Right kidney (tissue), 9 donors: ENCODE data around the gene SYNM.
"Not testable (repeated sequence)": the region's sequence is repeated elsewhere in the genome, so short reads cannot be mapped to it uniquely, and the experiment has no call there.

ENCODE experiments used
- DNase-seq: peaks from one replicate; pipeline ENCODE4 v3.0.0-alpha.2; 2016
- long read RNA-seq, 8 donors: transcript quantifications; one replicate each; lab custom pipeline, GENCODE V29; 2026

Gene SYNM, protein sequence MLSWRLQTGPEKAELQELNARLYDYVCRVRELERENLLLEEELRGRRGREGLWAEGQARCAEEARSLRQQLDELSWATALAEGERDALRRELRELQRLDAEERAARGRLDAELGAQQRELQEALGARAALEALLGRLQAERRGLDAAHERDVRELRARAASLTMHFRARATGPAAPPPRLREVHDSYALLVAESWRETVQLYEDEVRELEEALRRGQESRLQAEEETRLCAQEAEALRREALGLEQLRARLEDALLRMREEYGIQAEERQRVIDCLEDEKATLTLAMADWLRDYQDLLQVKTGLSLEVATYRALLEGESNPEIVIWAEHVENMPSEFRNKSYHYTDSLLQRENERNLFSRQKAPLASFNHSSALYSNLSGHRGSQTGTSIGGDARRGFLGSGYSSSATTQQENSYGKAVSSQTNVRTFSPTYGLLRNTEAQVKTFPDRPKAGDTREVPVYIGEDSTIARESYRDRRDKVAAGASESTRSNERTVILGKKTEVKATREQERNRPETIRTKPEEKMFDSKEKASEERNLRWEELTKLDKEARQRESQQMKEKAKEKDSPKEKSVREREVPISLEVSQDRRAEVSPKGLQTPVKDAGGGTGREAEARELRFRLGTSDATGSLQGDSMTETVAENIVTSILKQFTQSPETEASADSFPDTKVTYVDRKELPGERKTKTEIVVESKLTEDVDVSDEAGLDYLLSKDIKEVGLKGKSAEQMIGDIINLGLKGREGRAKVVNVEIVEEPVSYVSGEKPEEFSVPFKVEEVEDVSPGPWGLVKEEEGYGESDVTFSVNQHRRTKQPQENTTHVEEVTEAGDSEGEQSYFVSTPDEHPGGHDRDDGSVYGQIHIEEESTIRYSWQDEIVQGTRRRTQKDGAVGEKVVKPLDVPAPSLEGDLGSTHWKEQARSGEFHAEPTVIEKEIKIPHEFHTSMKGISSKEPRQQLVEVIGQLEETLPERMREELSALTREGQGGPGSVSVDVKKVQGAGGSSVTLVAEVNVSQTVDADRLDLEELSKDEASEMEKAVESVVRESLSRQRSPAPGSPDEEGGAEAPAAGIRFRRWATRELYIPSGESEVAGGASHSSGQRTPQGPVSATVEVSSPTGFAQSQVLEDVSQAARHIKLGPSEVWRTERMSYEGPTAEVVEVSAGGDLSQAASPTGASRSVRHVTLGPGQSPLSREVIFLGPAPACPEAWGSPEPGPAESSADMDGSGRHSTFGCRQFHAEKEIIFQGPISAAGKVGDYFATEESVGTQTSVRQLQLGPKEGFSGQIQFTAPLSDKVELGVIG (N-terminal part only)
- long read RNA-seq, donor 1 = 0 reads
- long read RNA-seq, donor 2 = 0 reads
- long read RNA-seq, donor 3, full-length matches to known transcripts = 2 of 2 reads
- long read RNA-seq, donor 3, partial matches to known transcripts = 0 of 2 reads
- long read RNA-seq, donor 3, other reads (novel, unspliced or antisense) = 0 of 2 reads
- long read RNA-seq, donor 4 = 0 reads
- long read RNA-seq, donor 5 = 0 reads
- long read RNA-seq, donor 6 = 0 reads
- long read RNA-seq, donor 7 = 0 reads
- long read RNA-seq, donor 8, full-length matches to known transcripts = 1 of 1 reads
- long read RNA-seq, donor 8, partial matches to known transcripts = 0 of 1 reads
- long read RNA-seq, donor 8, other reads (novel, unspliced or antisense) = 0 of 1 reads

DNA sequence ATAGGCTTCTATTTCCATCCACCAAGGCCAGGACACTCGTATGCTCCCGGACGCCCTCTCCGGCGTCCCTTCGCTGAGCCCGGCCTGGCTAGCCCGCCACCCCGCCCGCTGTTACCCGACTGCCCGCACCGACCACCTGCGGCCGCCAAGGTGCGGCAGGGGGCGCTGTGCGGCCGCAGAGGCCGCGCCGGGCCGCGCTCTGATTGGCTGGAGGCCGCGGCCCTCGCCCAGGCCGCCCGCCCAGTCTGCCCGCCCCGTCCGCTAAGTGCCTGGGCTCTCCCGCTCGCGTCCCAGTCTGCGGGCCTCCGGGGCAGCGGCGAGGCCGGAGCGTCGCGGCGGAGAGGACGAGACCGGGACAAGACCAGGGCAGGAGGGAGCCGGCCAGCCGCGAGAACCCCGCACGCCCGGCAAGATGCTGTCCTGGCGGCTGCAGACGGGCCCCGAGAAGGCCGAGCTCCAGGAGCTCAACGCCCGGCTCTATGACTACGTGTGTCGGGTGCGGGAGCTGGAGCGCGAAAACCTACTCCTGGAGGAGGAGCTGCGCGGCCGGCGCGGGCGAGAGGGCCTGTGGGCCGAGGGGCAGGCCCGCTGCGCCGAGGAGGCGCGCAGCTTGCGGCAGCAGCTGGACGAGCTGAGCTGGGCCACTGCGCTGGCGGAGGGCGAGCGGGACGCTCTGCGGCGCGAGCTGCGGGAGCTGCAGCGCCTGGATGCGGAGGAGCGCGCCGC is at the start of gene SYNM:
SYNM (plus strand) TSS at position 293 of the 726 bp plus-strand sequence; CDS start at position 413, 120 bp downstream.
- peak; percentile 89 for DNase-seq

DNA sequence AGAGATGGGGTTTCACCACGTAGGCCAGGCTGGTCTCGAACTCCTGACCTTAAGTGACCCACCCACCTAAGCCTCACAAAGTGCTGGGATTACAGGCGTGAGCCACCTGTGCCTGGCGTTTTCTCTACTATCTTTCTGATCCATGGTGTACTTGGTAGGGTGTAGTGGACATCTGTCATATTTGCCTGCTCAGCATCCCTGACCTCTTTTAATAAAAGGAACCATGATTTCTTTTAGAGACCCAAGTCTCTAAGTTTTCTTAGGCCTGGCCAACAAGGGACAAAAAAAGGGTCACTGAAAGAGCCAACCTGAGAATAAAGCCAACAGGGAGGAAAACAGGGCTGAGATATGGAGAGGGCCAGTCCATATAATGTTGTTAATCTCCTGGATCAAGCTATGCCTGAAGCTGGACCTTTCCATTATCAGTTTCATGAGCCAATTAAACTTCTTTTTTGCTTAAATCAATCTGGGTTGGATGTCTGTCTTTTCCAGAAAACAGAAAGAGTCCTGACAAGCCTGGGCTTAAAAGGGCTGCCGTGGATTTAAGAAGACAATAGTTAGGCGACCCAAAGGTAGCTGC is 49.2 kb upstream of the SYNM start:
- no peak for DNase-seq

DNA sequence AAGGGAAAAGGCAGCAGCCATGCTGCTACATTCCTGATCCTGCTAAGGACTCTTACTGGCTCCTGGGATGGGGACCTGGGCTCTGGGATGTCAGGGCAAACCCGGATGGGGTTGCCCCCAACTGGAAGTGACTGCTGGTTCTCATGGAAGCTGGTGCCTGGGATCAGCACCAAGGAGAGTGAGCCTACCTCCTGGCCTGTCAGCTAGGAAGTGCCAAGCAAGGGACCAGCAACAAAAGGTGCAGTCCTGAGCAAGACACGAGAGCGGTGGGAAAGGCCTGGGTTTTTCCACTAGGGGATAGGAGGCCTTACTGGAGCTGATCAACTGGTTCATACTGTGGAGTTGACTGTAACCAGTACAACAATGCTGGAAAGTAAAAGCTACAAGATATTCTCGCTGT is 47.9 kb upstream of the SYNM start:
- no peak for DNase-seq

DNA sequence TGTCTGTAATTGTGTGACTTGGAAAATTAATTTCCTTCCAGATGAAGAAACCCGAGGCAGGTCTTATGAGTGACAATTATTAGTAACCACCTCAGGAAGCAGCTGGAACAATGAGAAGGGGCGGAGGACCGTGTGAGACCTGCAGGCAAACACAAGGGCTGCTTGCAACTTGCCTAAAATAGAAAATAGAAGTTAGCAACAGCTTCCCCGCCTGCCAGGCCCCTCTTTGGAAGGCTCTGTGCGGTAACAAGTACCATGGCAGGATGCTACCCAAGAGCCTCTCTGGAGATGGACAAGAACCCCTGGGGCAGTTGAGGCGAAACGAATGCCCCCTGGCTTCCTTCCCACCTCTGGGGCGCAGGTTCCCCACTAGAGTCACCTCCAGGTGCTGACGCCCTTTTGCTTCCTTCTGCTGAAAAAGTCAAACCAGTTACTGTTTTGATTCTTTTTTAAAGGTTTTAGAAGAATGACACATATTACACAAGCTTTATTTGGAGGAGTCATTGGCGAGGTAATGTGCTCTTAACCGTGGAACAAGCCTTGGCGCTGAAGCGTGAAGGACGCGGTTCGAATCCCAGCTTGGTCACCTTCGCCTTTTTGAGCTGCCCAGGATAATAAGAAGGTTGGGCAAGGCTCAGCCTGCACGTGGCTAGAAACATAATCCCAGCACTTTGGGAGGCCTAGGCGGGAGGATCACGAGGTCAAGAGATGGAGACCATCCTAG is 47.0 kb upstream of the SYNM start:
- no peak for DNase-seq

DNA sequence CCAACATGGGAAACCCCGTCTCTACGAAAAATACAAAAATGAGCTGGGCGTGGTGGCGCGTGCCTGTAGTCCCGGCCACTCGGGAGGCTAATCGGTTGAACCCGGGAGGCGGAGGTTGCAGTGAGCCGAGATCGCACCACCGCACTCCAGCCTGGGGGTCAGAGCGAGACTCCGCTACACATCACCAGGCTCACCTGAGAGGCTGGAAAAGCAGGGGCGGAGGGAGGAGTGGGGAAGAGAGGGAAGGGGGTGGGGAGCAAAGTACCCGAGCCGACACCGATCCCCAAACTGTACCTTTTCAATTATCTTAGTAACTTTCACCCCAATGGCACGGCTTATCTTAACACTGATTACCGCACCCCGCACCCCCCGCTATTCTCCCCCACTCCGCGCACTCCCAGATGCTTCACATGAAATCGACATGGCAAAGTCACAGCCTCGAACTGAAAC is 46.4 kb upstream of the SYNM start:
- DNase-seq = peak; percentile 46

DNA sequence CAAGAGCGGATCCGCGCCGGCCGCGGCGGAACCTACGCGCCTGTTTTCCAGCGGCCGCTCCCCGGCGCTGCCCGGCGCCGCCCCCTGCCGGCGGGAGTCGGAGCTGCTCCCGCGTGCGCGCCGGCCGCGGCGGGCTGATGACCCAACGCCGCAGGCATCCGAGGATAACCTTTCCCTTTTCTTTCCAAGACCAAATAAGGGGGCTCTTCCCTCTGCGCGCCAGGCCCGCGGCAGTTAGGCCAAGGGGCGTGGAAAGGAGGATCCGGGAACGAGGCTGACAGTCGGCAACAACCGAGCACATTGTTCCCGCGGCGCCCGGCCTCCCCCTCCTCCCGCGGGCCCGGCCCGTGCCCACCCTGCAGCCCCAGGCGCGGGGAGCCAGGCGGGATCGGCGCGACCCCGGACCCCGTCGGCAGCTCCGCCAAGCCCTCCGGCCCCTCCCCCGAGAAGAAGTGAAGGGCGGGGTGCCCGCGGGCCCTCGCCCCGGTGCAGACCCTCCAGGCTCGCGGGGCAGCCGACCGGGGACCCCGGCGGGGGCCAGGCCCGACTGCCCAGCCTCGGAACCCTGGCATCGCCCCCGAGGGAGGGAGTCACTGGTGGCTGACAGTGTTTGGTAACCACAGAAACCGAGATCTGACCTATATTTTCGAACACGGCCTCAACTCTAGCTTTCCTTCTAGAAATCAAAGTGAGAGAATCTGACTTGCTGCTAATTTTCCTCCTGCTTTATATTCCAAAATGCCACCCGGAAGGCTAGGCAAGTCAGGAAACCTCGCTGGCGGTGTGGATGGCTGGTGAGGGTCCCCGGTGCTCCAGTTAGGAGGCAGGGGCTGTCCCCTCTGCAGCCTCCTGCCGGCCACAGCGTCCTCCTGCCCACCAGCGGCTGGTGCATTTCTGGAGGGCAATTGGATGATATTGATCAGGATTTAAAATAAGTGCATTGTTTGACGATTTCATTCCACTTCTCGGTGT is 45.6 kb upstream of the SYNM start:
- peak; percentile 89 for DNase-seq

DNA sequence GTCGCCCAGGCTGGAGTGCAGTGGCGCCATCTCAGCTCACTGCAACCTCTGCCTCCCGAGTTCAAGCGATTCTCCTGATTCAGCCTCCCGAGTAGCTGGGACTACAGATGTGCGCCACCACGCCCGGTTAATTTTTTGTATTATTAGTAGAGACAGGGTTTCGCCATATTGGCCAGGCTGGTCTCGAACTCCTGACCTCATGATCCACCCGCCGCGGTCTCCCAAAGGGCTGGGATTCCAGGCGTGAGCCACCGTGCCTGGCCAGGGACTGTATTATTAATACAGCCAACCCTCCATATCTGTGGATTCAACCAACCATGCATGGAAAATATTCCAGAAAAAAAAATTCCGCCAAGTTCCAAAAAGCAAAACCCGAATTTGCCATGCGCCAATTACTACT is 44.7 kb upstream of the SYNM start:
- DNase-seq = not testable (repeated sequence)

DNA sequence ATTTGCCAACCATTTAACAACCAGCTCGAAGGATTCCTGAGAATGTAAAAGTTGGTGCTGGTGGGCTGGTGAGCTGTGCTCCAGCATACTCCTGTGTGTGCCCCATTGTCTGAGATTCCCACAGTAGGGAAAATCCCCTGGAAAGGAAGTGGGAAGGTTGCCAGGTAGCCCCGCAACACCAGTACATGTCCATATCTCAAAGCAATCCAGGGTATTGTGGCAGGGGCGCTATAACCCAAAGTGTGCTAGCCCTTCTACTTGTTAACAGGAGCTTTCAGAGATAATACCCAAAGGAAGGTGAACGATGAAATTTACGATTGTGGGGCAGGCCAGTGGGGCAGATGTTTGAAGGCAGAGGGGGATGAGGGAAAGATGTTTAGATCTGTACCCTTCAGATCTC is 42.7 kb upstream of the SYNM start:
- no peak for DNase-seq

DNA sequence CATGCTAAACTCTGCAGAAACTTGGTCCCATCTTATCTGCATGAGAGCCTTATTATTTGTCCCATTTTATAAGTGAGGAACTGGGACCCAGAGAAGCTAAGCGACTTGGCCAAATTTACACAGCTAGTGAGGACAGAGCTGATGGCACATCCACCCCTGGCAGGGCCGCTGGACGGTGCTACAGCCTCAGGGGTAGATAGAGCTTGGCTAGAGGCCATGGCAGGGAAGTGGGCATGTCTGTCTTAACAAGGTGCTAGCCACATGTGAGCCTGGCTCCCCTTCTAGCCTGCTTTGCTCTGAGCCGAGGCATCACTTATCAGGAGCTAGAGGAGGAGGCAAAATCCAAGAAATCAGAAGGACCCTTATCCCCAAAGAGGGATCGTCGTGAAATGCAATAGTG is 36.7 kb upstream of the SYNM start:
- DNase-seq = no peak

DNA sequence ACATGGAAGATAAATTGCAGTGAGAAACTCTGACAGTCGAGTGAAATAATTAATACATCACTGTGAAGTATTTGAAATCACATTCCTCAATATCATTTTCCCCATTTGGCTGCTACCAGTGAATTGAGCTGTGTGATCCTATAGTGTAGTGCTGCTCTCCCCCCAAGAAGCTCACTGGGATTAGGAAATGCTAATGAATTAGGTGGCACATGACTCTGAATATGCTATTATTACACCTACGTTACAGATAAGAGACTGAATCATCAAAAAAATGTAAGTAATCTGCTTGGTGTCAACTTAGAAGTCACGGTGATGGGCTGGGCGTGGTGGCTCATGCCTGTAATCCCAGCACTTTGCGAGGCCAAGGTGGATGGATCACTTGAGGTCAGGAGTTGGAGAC is 34.7 kb upstream of the SYNM start:
- DNase-seq = no peak

DNA sequence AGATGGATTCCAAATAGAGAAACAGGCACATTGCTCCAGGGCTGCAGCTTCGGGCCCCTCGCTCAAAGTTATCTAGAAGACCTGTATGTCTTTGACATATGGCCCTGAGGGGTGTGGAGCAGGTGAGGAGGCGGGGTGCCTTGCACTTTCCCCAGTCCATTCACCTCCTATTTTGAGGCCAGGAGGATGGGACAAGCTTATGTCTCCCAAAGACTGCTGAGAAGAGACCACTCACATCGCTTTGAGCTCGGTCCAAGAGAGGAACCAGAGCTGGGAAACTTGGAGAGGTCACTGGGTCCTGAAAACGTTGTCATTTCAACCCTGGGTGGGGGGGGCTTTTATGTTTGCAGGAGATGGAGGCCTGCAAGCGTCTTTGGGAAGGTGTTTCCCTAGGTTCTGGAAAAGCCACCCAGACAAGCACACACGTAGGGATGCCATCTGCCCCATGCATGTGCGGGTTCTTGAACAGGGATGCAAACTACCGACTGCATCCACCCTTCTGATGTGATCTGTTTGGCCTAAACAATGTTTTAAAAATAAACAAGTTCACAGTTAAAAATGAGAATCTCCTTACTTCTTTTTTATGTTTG is 33.7 kb upstream of the SYNM start:
- no peak for DNase-seq

DNA sequence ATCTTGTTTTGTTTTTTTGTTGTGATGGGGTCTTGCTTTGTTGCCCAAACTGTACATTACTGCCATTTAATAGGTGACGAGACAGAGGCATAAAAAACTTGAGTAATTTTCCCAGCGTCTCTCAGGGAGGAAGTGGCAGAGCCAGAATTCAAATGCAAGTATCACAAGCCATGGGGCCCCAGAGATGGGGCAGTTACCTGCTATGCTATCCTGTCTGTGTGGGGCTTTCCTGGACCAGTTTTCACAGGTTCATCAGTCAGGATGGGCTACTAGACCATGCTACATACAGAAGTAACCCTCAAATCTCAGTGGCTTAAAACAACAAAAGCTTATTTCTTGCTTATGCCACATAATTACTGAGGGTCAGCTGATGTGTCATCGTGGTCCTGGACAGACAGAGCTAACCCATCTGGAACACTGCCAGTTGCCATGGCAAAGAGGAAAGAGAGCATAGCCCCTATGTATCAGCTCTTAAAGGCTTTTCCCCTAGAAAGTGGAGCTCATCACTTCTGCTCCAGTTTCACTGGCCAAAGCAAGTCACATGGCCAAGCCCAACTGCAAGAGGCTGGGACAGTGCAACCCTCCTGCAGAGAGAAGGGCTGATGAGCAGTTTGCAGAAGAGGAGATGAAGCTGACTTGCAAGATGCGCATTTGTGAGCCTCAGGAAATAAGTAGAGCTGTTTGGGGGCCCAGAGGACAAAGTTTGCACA is 31.7 kb upstream of the SYNM start:
- no peak for DNase-seq

DNA sequence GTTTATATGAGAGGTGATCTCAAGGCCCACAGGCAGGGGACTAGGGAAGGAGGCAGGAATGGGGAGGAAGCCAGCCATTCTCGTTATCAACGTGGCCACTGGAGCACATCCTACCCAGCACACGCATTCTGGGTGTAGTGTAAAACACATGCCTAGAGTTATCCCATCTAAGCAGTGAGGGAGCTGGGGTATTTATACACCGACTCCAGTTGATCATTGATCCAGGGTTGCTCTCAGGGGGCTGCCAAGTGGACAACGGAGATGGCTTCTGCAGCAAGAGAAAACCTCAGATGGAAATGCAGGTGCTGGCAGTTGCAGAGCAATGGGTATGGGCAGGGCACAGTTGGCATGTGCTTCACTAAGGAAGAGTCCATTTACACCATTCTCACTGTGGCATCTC is 30.4 kb upstream of the SYNM start:
- DNase-seq = no peak

DNA sequence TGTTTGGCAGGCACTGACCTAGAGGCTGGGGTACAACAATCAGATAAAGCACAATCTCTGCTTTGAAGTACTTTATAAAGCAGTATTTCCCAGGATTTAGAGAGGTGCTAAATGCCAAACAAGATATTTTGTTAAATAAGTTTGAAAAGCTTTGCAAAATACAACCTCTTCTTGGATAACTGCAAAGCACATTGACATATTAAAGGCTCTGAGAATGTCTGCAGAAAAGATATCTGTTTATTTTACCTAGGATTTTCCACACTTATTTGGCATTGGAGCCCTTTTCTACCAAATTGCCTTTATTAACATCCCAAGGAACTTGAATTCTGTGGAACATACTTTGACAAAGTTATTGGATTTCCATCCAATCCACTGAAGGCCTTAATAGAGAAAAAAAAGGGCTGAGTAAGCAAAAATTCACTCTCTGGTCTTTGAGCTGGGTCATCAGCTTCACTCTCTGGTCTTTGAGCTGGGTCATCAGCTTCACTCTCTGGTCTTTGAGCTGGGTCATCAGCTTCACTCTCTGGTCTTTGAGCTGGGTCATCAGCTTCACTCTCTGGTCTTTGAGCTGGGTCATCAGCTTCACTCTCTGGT is 29.7 kb upstream of the SYNM start:
- DNase-seq = not testable (repeated sequence)

DNA sequence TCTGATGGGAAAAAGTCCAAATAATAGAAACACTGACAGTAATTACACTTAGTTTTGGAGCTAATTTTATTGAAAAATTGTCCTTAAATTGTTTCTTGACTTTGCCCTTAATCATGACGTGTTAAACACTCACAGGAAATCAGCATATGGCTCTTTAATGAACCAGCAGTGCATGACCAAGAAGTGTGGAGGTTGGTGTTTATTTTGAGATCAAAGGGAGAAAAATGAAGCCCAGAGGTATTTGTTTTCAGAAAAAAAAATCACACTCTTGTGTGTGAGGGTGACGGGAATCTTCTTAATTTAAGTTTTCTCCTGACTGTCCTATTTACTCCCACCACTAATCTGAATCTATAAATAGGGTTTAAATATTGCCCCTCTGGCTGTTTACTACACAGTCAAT is 28.8 kb upstream of the SYNM start:
- DNase-seq = no peak

DNA sequence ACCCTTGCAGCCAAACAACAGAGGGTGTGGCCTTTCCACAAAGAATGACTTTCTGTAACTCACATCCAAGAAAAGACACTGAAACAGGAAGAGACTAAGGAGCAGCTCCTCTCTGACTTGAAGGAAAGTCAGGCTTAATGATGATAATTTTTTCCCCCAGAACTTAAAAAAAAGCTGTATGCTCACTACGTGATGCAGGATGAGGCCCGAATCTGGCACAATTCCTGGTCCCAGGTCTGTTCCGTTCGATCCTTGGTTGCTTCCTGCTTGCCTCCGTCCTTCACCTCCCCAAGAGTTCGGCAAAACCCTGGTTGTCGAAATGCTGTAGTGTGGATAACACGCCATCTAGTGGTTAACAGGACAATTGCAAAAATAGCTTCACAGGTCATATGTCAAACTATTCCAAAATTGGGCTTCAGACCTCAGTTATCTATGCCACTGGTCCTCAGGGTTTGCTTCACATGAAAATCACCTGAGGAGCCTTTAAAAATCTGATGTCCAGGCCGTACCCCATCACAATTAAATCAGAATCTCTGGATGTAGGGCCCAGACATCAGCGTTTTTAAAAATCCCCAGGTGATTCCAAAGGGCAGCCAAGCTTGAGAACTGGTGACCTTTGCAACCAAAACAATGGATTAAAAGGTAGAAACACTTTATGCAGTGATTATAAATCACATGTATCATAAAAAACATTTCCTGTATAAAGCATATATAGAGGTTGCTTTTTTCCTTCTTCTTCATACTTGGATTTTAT is 28.1 kb upstream of the SYNM start:
- peak; percentile 73 for DNase-seq
